GM13977 (cell line): ENCODE data around the gene GRIA4.

ENCODE experiments used
- DNase-seq: peaks from one replicate; pipeline ENCODE4 v3.0.0; 2012; ENCODE audit warnings: low spot score
- CTCF ChIP-seq: IDR thresholded peaks from 2 replicates; pipeline ENCODE4 v1.5.1; 2012; ENCODE audit warnings: mild to moderate bottlenecking, control low read depth; ENCODE audit not compliant: insufficient read depth; ENCODE audit errors: extremely low read depth, missing control alignments
- in situ Hi-C: fragments of 300-500 bp; cut with MboI; formaldehyde crosslinking; loops from one replicate; pipeline ENCODE4 v1.12.0; 2022; ENCODE audit warnings: low sequenced_read_pairs, low pct_unique_long_range_greater_than_20kb, mixed read lengths, inconsistent platforms; ENCODE audit not compliant: unreplicated experiment

GRIA4 gene

GRCh38 chr11:105799263-105799662 lies 189.4 kb downstream of the GRIA4 start:
- no peak for TF ChIP-seq CTCF
- DNase-seq: no peak
- in situ Hi-C loops: no loop called here

GRCh38 chr11:105799728-105800462 lies 190.0 kb downstream of the GRIA4 start:
- in situ Hi-C loops: no loop called here
- no peak for TF ChIP-seq CTCF
- no peak for DNase-seq

GRCh38 chr11:105802390-105802789 lies 192.5 kb downstream of the GRIA4 start:
- TF ChIP-seq CTCF: no peak
- in situ Hi-C loops: no loop called here
- no peak for DNase-seq

GRCh38 chr11:105811242-105811641 lies 201.4 kb downstream of the GRIA4 start:
- TF ChIP-seq CTCF: no peak
- in situ Hi-C loops: no loop called here
- no peak for DNase-seq

- no peak for DNase-seq
- no peak for TF ChIP-seq CTCF
- in situ Hi-C loops: no loop called here
Measured at GRCh38 chr11:105821372-105821771, 211.5 kb downstream of the GRIA4 start.

- no peak for TF ChIP-seq CTCF
- DNase-seq: no peak
- in situ Hi-C loops: no loop called here
Measured at GRCh38 chr11:105821781-105822180, 211.9 kb downstream of the GRIA4 start.

GRCh38 chr11:105823495-105824033 lies 213.7 kb downstream of the GRIA4 start:
- in situ Hi-C loops: no loop called here
- no peak for TF ChIP-seq CTCF
- no peak for DNase-seq
